Smooth muscle cell (in vitro differentiated cells): ENCODE data around the gene ANOS1. TPM values are rescaled to one million over a fixed set of nuclear protein-coding genes. Genes with fewer than 3 reads are reported as not detected.

Experiments
- DNase-seq: peaks from one replicate; lab custom pipeline; 2025; ENCODE audit not compliant: unreplicated experiment; lab: John Stamatoyannopoulos, UW
- H2AFZ ChIP-seq: fragments of 200-600 bp; sonication (generic); 2 replicates; pipeline ENCODE4 v1.6.0; 2016; ENCODE audit warnings: antibody characterized with exemption, low read depth, mild to moderate bottlenecking
- H3F3A ChIP-seq: fragments of 200-600 bp; sonication (generic); 2 replicates; pipeline ENCODE4 v1.6.0; 2017; ENCODE audit warnings: antibody characterized with exemption, low read depth
- H3K27ac ChIP-seq: fragments of 200-600 bp; sonication (generic); 2 replicates; pipeline ENCODE4 v1.5.1; 2016; ENCODE audit warnings: low read depth, mild to moderate bottlenecking
- H3K27me3 ChIP-seq: fragments of 200-600 bp; sonication (generic); 2 replicates; pipeline ENCODE4 v1.6.1; 2016; ENCODE audit warnings: low read depth, mild to moderate bottlenecking
- H3K36me3 ChIP-seq: fragments of 200-600 bp; sonication (generic); 2 replicates; pipeline ENCODE4 v1.5.1; 2016; ENCODE audit warnings: low read depth
- H3K4me1 ChIP-seq: fragments of 200-600 bp; sonication (generic); 2 replicates; pipeline ENCODE4 v1.5.1; 2016; ENCODE audit warnings: low read depth
- H3K4me2 ChIP-seq: fragments of 200-600 bp; sonication (generic); 2 replicates; pipeline ENCODE4 v1.6.0; 2016; ENCODE audit warnings: mild to moderate bottlenecking
- H3K4me3 ChIP-seq: fragments of 200-600 bp; sonication (generic); 2 replicates; pipeline ENCODE4 v1.5.1; 2016; ENCODE audit warnings: mild to moderate bottlenecking
- H3K79me2 ChIP-seq: fragments of 200-600 bp; sonication (generic); 2 replicates; pipeline ENCODE4 v1.6.0; 2016; ENCODE audit warnings: low read depth, mild to moderate bottlenecking
- H3K9ac ChIP-seq: fragments of 200-600 bp; sonication (generic); 2 replicates; pipeline ENCODE4 v1.6.0; 2016; ENCODE audit warnings: low read depth
- H3K9me3 ChIP-seq: fragments of 200-600 bp; sonication (generic); replicated peaks from 2 replicates; pipeline ENCODE4 v1.5.1; 2016; ENCODE audit warnings: low read depth
- H4K20me1 ChIP-seq: fragments of 200-600 bp; sonication (generic); 2 replicates; pipeline ENCODE4 v1.6.0; 2016; ENCODE audit warnings: low read depth
- CTCF ChIP-seq: fragments of 200-600 bp; sonication (generic); IDR thresholded peaks from 2 replicates; pipeline ENCODE4 v1.5.1; 2017; ENCODE audit warnings: borderline replicate concordance, mild to moderate bottlenecking, antibody characterized with exemption; ENCODE audit not compliant: insufficient read depth, poor library complexity, severe bottlenecking
- WGBS: methylation state at CpG from one replicate; pipeline ENCODE4 v1.1.7; 2016; ENCODE audit warnings: low lambda C conversion rate; 5-methylcytosine and 5-hydroxymethylcytosine counted together
- polyA plus RNA-seq: library from polyadenylated mRNA; unstranded; fragments of >200 nt; fragmentation: Nextera tagmentation; extraction: Ambion mirVana; gene quantifications from 2 replicates; pipeline ENCODE4 v1.2.1, GENCODE V29; 2016
- total RNA-seq: library from RNA; depleted of rRNA; stranded (reverse); fragments of >200 nt; gene quantifications from 2 replicates; pipeline ENCODE4 v1.2.3, GENCODE V29; 2014

ANOS1 gene
- total and polyA plus RNA-seq, 2 experiments from 2014 or later, result 29.9 to 73.9 TPM

DNA sequence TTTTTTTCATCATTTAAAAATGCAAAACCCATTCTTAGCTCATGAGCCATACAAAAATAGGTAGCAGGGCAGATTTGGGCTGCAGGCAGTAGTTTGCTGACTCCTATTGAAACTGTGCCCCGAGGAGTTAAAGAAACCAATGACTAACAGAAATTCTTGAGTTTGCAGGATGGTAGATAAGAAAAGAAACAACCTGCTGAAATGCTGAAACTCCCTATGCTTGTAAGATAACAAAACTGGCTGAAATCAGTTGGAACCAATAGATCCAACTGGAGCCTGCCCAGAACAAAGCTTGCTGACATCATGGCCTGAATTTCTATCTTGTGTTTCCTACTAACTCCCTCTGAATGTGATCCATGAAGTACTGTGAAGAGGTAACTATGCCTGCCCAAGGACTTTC, 68.6 kb downstream of the ANOS1 start:
- Histone ChIP-seq H3F3A (no peaks in the 10 kb centered on the region), H4K20me1 (peaks cover 3% of the 10 kb centered on the region), H2AFZ (no peak overlapping the region), H3K27me3 (no peaks in the 10 kb centered on the region), H3K27ac (no peak overlapping the region), H3K4me3 (no peak overlapping the region), H3K36me3 (no peaks in the 10 kb centered on the region), H3K4me2 (no peak overlapping the region), H3K79me2 (no peaks in the 10 kb centered on the region), H3K9me3 (no peaks in the 10 kb centered on the region), H3K4me1 (no peaks in the 10 kb centered on the region), H3K9ac (no peak overlapping the region)
- TF ChIP-seq CTCF, result no peak
- no peak for DNase-seq
- WGBS, result 29% methylated on average over 1 of the region's 1 CpG

GRCh38 chrX:8657883-8658282, 74.1 kb downstream of the ANOS1 start:
- Histone ChIP-seq H4K20me1 (no peaks in the 10 kb centered on the region), H3F3A (no peaks in the 10 kb centered on the region), H3K4me1 (no peaks in the 10 kb centered on the region), H2AFZ (no peak overlapping the region), H3K79me2 (no peaks in the 10 kb centered on the region), H3K4me3 (no peak overlapping the region), H3K27ac (no peak overlapping the region), H3K9me3 (no peaks in the 10 kb centered on the region), H3K27me3 (no peaks in the 10 kb centered on the region), H3K4me2 (no peak overlapping the region), H3K9ac (no peak overlapping the region), H3K36me3 (no peaks in the 10 kb centered on the region)
- DNase-seq, result no peak
- 48% methylated on average over 2 of the region's 2 CpGs for WGBS
- TF ChIP-seq CTCF, result no peak

DNA sequence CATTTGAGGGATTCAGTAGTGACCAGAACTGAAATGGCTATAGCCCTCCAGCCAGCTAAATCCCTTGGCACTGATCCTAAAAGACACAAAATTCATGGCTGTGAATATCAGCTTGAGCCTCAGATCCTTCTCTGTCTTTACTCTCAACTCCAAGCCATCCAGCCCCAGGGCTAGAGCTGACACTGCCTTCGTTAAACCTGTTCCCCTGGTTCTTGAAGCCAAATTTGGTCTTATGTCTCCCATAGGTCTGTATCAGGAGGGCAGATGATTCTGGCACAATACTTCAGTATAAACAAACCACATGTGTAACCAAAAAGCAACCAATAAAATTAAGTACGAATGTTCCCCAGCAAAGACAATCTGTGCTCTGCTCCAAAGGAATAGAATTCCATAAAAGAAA, 78.0 kb downstream of the ANOS1 start:
- no peaks in the 10 kb centered on the region for H3F3A ChIP-seq
- 62% methylated on average over 2 of the region's 2 CpGs for WGBS
- no peak overlapping the region for H3K9ac ChIP-seq
- TF ChIP-seq CTCF, result no peak
- H3K27ac ChIP-seq, result no peak overlapping the region
- H3K4me1 ChIP-seq, result no peaks in the 10 kb centered on the region
- no peaks in the 10 kb centered on the region for H3K79me2 ChIP-seq
- no peaks in the 10 kb centered on the region for H4K20me1 ChIP-seq
- no peak overlapping the region for H3K4me2 ChIP-seq
- H2AFZ ChIP-seq, result no peak overlapping the region
- H3K4me3 ChIP-seq, result no peak overlapping the region
- H3K36me3 ChIP-seq, result no peaks in the 10 kb centered on the region
- no peaks in the 10 kb centered on the region for H3K9me3 ChIP-seq
- DNase-seq, result no peak
- H3K27me3 ChIP-seq, result no peaks in the 10 kb centered on the region

DNA sequence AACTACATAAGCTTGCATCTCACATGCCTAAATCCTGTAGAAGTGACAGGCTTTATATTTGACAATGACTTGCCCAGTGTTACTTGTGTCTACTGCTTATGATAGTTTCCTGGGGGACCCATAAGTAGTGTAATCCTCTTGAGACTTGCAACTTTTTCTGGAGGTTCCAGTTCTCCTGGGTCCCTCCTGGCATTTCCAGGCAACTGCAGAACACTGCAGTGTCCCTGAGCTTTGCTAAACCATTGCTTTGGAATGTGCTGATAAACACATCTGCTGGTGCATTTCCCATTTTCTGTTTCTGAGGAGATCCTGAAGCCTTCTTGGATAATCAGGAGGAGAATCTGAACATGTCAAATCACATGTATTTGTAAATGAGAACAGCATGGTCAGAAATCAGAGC, 82.0 kb downstream of the ANOS1 start:
- no peak overlapping the region for H3K4me2 ChIP-seq
- no peak for TF ChIP-seq CTCF
- no peaks in the 10 kb centered on the region for H4K20me1 ChIP-seq
- H3K79me2 ChIP-seq, result no peaks in the 10 kb centered on the region
- H3K36me3 ChIP-seq, result no peaks in the 10 kb centered on the region
- H3F3A ChIP-seq, result no peaks in the 10 kb centered on the region
- H3K27me3 ChIP-seq, result no peaks in the 10 kb centered on the region
- no peak overlapping the region for H3K9ac ChIP-seq
- H2AFZ ChIP-seq, result no peak overlapping the region
- no peaks in the 10 kb centered on the region for H3K4me1 ChIP-seq
- no peaks in the 10 kb centered on the region for H3K9me3 ChIP-seq
- no peak overlapping the region for H3K4me3 ChIP-seq
- no peak overlapping the region for H3K27ac ChIP-seq
- no peak for DNase-seq
